ENCODE results near the gene ATP10D. TPM values are rescaled to one million over a fixed set of nuclear protein-coding genes. Genes with fewer than 3 reads are reported as not detected.

Gene ATP10D
- total RNA-seq, 4 donors from 2014 or later: 32.4 to 65.6 (median 39.3) TPM

GRCh38 chr4:47531954-47532321 is 46.9 kb downstream of the ATP10D start:
- intact Hi-C loops (cut with DNase I; ENCODE audit: low total_unique reads): no loop called here
- WGBS, 2 donors: 19 to 28% methylated on average over 2 of the region's 2 CpGs
- no peak overlapping the region for H3K4me3 ChIP-seq (ENCODE audit: low read depth, poor library complexity, severe bottlenecking)
- no peak for DNase-seq (ENCODE audit: low spot score in 2 of 2)
- TF ChIP-seq, protein P1, sequence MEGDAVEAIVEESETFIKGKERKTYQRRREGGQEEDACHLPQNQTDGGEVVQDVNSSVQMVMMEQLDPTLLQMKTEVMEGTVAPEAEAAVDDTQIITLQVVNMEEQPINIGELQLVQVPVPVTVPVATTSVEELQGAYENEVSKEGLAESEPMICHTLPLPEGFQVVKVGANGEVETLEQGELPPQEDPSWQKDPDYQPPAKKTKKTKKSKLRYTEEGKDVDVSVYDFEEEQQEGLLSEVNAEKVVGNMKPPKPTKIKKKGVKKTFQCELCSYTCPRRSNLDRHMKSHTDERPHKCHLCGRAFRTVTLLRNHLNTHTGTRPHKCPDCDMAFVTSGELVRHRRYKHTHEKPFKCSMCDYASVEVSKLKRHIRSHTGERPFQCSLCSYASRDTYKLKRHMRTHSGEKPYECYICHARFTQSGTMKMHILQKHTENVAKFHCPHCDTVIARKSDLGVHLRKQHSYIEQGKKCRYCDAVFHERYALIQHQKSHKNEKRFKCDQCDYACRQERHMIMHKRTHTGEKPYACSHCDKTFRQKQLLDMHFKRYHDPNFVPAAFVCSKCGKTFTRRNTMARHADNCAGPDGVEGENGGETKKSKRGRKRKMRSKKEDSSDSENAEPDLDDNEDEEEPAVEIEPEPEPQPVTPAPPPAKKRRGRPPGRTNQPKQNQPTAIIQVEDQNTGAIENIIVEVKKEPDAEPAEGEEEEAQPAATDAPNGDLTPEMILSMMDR (IDR thresholded peaks at IDR 0.05): no peak
- no peak for TF ChIP-seq POLR2A (IDR thresholded peaks at IDR 0.05)

DNA sequence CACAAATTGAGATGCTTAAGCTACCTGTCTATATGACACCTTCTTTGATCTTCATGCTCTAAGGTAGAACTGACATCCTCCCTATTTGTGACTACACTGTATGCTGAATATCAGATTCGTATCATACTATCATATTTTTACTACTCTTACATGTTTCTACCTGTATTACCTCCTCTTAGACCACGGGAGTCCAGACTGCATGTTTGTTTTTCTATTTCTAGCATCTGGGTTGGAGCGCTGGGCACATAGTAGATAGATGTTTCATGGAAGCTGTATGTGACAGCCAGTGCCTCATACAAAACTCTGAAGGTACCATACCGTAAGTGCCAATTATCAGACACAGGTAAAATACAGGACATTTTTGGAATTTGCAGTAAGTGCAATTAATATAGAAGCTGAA is 47.6 kb downstream of the ATP10D start:
- TF ChIP-seq, protein P1 (IDR thresholded peaks at IDR 0.05): no peak
- TF ChIP-seq POLR2A (IDR thresholded peaks at IDR 0.05): no peak
- 59 to 71% methylated on average over 4 of the region's 4 CpGs for WGBS, 2 donors
- no peak for DNase-seq (ENCODE audit: low spot score in 2 of 2)
- intact Hi-C loops (cut with DNase I; ENCODE audit: low total_unique reads): no loop called here
- H3K4me3 ChIP-seq (ENCODE audit: low read depth, poor library complexity, severe bottlenecking): no peak overlapping the region

DNA sequence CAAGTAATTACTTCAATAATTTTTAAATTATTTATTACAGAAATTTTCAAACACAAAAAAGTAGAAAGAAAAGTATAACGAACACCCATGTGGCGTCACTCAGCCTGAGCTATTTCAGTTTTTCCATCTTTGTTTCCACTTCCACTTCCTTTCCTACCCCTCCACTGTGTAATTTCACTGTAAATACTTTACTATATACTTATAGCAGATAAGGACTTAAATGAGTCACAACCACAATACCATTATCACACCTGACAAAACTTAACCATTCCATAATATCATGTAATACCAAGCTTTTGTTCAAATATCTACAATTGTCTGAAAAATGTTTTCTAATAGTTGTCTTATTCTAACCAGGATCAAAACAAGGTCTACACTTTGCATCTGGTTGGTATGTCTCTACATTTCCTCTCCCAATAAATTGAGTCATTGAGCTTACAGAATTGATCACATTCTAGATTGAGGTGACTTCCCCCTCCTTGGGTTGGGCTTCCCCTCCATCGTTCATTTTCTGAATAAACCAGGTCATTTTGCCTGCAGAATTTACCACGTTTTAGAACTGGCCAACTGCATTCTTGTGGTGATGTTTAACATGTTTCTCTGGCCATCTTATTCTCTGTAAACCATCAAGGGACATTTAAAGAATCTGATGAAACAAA is 48.7 kb downstream of the ATP10D start:
- intact Hi-C loops (cut with DNase I; ENCODE audit: low total_unique reads): no loop called here
- no peak overlapping the region for H3K4me3 ChIP-seq (ENCODE audit: low read depth, poor library complexity, severe bottlenecking)
- 79 to 82% methylated on average over 4 of the region's 4 CpGs for WGBS, 2 donors
- no peak for DNase-seq (ENCODE audit: low spot score in 2 of 2)
- TF ChIP-seq, protein P1 (IDR thresholded peaks at IDR 0.05): no peak
- no peak for TF ChIP-seq POLR2A (IDR thresholded peaks at IDR 0.05)

DNA sequence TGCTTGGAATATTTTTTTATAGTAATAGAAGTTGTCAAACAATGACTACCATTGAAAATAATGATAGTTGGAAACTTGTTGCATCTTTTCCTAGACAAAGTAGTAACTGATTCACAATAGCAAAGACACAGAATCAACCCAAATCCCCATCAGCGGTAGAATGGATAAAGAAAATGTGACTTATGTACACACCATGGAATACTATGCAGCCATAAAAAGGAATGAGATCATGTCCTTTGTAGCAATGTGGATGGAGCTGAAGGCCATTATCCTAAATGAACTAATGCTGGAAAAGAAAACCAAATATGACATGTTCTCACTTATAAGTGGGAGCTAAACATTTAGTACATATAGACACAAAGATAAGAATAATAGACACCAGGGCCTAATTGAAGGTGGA is 49.7 kb downstream of the ATP10D start:
- no peak for DNase-seq (ENCODE audit: low spot score in 2 of 2)
- no peak overlapping the region for H3K4me3 ChIP-seq (ENCODE audit: low read depth, poor library complexity, severe bottlenecking)
- 98 to 100% methylated on average over 1 of the region's 1 CpG for WGBS, 2 donors
- intact Hi-C loops (cut with DNase I; ENCODE audit: low total_unique reads): no loop called here
- no peak for TF ChIP-seq POLR2A (IDR thresholded peaks at IDR 0.05)
- TF ChIP-seq, protein P1 (IDR thresholded peaks at IDR 0.05): no peak

DNA sequence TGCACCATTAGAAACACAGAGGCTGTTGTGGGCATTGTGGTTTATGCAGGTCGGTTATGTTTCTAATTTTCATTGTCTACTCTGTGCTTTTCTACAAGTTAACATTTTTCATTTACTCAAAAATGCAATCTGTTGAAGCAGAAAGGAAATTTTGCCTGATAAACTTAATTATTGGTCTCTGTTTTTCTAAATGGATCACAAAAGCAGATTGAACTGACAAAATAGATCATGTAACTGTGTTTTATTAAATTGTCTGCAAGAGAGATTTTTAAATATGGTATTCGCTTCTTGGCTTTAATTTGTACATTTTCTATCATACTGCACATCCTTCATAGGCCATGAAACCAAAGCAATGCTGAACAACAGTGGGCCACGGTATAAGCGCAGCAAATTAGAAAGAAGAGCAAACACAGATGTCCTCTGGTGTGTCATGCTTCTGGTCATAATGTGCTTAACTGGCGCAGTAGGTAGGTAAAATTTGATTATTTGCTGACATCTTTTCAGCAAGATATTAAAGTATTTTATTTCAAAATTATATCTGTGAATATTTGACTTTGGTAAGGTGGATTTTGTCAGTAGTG is 50.6 kb downstream of the ATP10D start:
- TF ChIP-seq POLR2A (IDR thresholded peaks at IDR 0.05): no peak
- TF ChIP-seq, protein P1 (IDR thresholded peaks at IDR 0.05): no peak
- H3K4me3 ChIP-seq (ENCODE audit: low read depth, poor library complexity, severe bottlenecking): no peak overlapping the region
- 95% methylated on average over 5 of the region's 5 CpGs for WGBS, 2 donors
- no peak for DNase-seq (ENCODE audit: low spot score in 2 of 2)
- intact Hi-C loops (cut with DNase I; ENCODE audit: low total_unique reads): no loop called here

GRCh38 chr4:47536966-47537365 is 51.9 kb downstream of the ATP10D start:
- 0% methylated on average over 1 of the region's 1 CpG for WGBS, 2 donors
- TF ChIP-seq, protein P1 (IDR thresholded peaks at IDR 0.05): no peak
- TF ChIP-seq POLR2A (IDR thresholded peaks at IDR 0.05): no peak
- H3K4me3 ChIP-seq (ENCODE audit: low read depth, poor library complexity, severe bottlenecking): no peak overlapping the region
- intact Hi-C loops (cut with DNase I; ENCODE audit: low total_unique reads): no loop called here
- no peak for DNase-seq (ENCODE audit: low spot score in 2 of 2)

All from lower leg skin (tissue), 4 donors.